Fibroblast of lung (primary cell): ENCODE data around the gene FBXO5.

Source experiments
- EZH2 ChIP-seq: IDR thresholded peaks from 2 replicates; pipeline ENCODE4 v1.5.1; 2012; ENCODE audit warnings: low read length, control low read depth, mild to moderate bottlenecking; ENCODE audit errors: missing control alignments
- TF ChIP-seq, protein P1 (sequence below), 2 donors: IDR thresholded peaks in 1 of 2; conservative IDR thresholded peaks in 1 of 2; 1 replicate in 1 of 2; 2 replicates in 1 of 2; pipeline ENCODE4 v1.5.1; 2011 to 2012; ENCODE audit warnings: low read length in 2 of 2, control low read depth in 1 of 2, inconsistent platforms in 1 of 2, low read depth in 1 of 2, mild to moderate bottlenecking in 1 of 2

DNA sequence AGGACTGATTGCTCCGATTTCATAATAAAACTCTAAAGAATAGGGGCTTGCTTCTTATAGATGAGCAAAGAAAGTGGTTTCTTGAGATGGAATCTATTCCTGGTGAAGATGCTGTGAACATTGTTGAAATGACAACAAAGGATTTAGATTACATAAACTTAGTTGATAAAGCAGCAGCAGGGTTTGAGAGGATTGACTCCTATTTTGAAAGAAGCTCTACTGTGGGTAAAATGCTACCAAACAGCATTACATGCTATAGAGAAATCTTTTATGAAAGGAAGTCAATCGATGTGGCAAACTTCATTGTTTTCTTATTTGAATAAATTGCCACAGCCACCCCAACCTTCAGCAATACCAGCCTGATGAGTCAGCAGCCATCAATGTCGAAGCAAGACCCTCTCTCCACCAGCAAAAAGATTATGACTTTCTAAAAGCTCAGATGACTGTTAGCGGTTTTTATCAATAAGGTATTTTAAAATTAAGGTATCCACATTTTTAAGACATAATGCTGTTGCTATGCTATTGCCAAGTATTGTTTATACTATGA is 32.3 kb upstream of the FBXO5 start:
- TF ChIP-seq, protein P1, sequence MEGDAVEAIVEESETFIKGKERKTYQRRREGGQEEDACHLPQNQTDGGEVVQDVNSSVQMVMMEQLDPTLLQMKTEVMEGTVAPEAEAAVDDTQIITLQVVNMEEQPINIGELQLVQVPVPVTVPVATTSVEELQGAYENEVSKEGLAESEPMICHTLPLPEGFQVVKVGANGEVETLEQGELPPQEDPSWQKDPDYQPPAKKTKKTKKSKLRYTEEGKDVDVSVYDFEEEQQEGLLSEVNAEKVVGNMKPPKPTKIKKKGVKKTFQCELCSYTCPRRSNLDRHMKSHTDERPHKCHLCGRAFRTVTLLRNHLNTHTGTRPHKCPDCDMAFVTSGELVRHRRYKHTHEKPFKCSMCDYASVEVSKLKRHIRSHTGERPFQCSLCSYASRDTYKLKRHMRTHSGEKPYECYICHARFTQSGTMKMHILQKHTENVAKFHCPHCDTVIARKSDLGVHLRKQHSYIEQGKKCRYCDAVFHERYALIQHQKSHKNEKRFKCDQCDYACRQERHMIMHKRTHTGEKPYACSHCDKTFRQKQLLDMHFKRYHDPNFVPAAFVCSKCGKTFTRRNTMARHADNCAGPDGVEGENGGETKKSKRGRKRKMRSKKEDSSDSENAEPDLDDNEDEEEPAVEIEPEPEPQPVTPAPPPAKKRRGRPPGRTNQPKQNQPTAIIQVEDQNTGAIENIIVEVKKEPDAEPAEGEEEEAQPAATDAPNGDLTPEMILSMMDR (conservative IDR thresholded peaks at IDR 0.05 in 1 of 2, IDR thresholded peaks at IDR 0.05 in 1 of 2; ENCODE audit: low read depth in 1 of 2, low read length in 2 of 2): no peak
- no peak for TF ChIP-seq EZH2
